Endodermal cell (in vitro differentiated cells): ENCODE results near the gene NOS1AP. TPM values are rescaled to one million over a fixed set of nuclear protein-coding genes. Genes with fewer than 3 reads are reported as not detected.
A peak's percentile ranks its signal among the peaks of the same experiment; 100 is the strongest.

Experiments used
- DNase-seq: peaks from one replicate; pipeline ENCODE4 v3.0.0-alpha.2; 2017
- H3K27ac ChIP-seq: 2 replicates; pipeline ENCODE4 v1.5.1; 2013; ENCODE audit warnings: mild to moderate bottlenecking, low read depth, low read length, moderate library complexity
- H3K27me3 ChIP-seq: 2 replicates; pipeline ENCODE4 v1.6.1; 2013; ENCODE audit warnings: mild to moderate bottlenecking, low read length, moderate library complexity; ENCODE audit not compliant: insufficient read depth, control insufficient read depth, poor library complexity, severe bottlenecking
- H3K36me3 ChIP-seq: 2 replicates; pipeline ENCODE4 v1.7.0; 2013; ENCODE audit warnings: mild to moderate bottlenecking, low read length, moderate library complexity; ENCODE audit not compliant: control insufficient read depth, insufficient read depth
- H3K4me1 ChIP-seq: one replicate; pipeline ENCODE4 v1.7.0; 2013; ENCODE audit warnings: low read length; ENCODE audit not compliant: control insufficient read depth, insufficient read depth
- H3K4me3 ChIP-seq: 2 replicates; pipeline ENCODE4 v1.5.1; 2013; ENCODE audit warnings: mild to moderate bottlenecking, low read length, moderate library complexity
- H3K9ac ChIP-seq: 2 replicates; pipeline ENCODE4 v1.6.1; 2013; ENCODE audit warnings: mild to moderate bottlenecking, low read length, moderate library complexity; ENCODE audit not compliant: poor library complexity, severe bottlenecking; ENCODE audit errors: extremely low read depth
- H3K9me3 ChIP-seq: 2 replicates; pipeline ENCODE4 v1.6.1; 2013; ENCODE audit warnings: mild to moderate bottlenecking, low read length, moderate library complexity; ENCODE audit not compliant: control insufficient read depth
- H3K27ac Mint-ChIP-seq: 2 replicates; pipeline ENCODE4 v1.8.0; 2020; ENCODE audit warnings: mixed read lengths
- H3K27me3 Mint-ChIP-seq: 2 replicates; pipeline ENCODE4 v1.8.0; 2021; ENCODE audit warnings: mild to moderate bottlenecking, mixed read lengths; ENCODE audit not compliant: insufficient read depth
- H3K36me3 Mint-ChIP-seq: 2 replicates; pipeline ENCODE4 v1.8.0; 2020; ENCODE audit warnings: low read depth, mixed read lengths
- H3K4me1 Mint-ChIP-seq: 2 replicates; pipeline ENCODE4 v1.8.0; 2020; ENCODE audit warnings: mixed read lengths
- H3K4me3 Mint-ChIP-seq: 2 replicates; pipeline ENCODE4 v1.8.0; 2020; ENCODE audit warnings: mild to moderate bottlenecking, moderate library complexity, mixed read lengths
- H3K9me3 Mint-ChIP-seq: 2 replicates; pipeline ENCODE4 v1.8.0; 2020; ENCODE audit warnings: mild to moderate bottlenecking, mixed read lengths
- CTCF ChIP-seq: fragments of 200-600 bp; sonication (generic); conservative IDR thresholded peaks from 2 replicates; pipeline ENCODE4 v1.5.0; 2021; ENCODE audit warnings: antibody characterized with exemption, mild to moderate bottlenecking
- WGBS, 2 experiments: methylation state at CpG; one replicate each; pipeline versions ENCODE4 v1.1.5 to v1.1.7; 2013; ENCODE audit warnings: missing lambda C conversion rate in 2 of 2, mixed read lengths in 1 of 2; ENCODE audit not compliant: insufficient coverage in 1 of 2, insufficient read length in 1 of 2; 5-methylcytosine and 5-hydroxymethylcytosine counted together
- total RNA-seq, 2 donors: library from RNA; stranded (reverse); fragmentation: NEBNext Ultra II Directional in 1 of 2; extraction: Animal tissue kit (Norgen Biotek cat#: 25700) in 1 of 2; gene quantifications; 2 replicates in 1 of 2; 3 replicates in 1 of 2; pipeline ENCODE4 v1.2.1, GENCODE V29; 2021

Gene NOS1AP
- total RNA-seq, 2 donors from 2014 or later = 4.8 to 5.9 TPM

- Histone ChIP-seq H3K27ac (no peak overlapping the region), H3K36me3 (no peaks in the 10 kb centered on the region), H3K27me3 (peaks cover 37% of the 10 kb centered on the region), H3K4me1 (peaks cover 3% of the 10 kb centered on the region), H3K9me3 (peaks cover 10% of the 10 kb centered on the region), H3K9ac (no peak overlapping the region), H3K4me3 (peak overlapping the region; percentile 80)
- H3K4me1 Mint-ChIP-seq = peaks cover 13% of the 10 kb centered on the region
- H3K27me3 Mint-ChIP-seq = peaks cover 17% of the 10 kb centered on the region
- TF ChIP-seq CTCF = no peak
- peaks cover 1% of the 10 kb centered on the region for H3K36me3 Mint-ChIP-seq
- DNase-seq = peak; percentile 84
- peak overlapping the region; percentile 71 for H3K4me3 Mint-ChIP-seq
- H3K27ac Mint-ChIP-seq = no peak overlapping the region
- 3 to 19% methylated on average over 5 to 7 of the region's 7 CpGs for WGBS, 2 experiments
- H3K9me3 Mint-ChIP-seq = peaks cover 2% of the 10 kb centered on the region
These were observed 1.3 kb downstream of the NOS1AP start for GRCh38 chr1:162070825-162071224.

GRCh38 chr1:162072740-162073139 lies 3.2 kb downstream of the NOS1AP start:
- Histone ChIP-seq H3K27me3 (peaks cover 32% of the 10 kb centered on the region), H3K9ac (no peak overlapping the region), H3K9me3 (peaks cover 10% of the 10 kb centered on the region), H3K36me3 (no peaks in the 10 kb centered on the region), H3K4me1 (peaks cover 3% of the 10 kb centered on the region), H3K4me3 (no peak overlapping the region), H3K27ac (no peak overlapping the region)
- no peak overlapping the region for H3K27ac Mint-ChIP-seq
- peaks cover 17% of the 10 kb centered on the region for H3K27me3 Mint-ChIP-seq
- no peak overlapping the region for H3K4me3 Mint-ChIP-seq
- TF ChIP-seq CTCF = no peak
- no peak for DNase-seq
- H3K9me3 Mint-ChIP-seq = peaks cover 2% of the 10 kb centered on the region
- H3K4me1 Mint-ChIP-seq = peaks cover 16% of the 10 kb centered on the region
- peaks cover 1% of the 10 kb centered on the region for H3K36me3 Mint-ChIP-seq
- WGBS, 2 experiments = 78 to 85% methylated on average over 3 of the region's 3 CpGs

- TF ChIP-seq CTCF = no peak
- no peak for DNase-seq
- H3K27me3 Mint-ChIP-seq = peaks cover 8% of the 10 kb centered on the region
- no peak overlapping the region for H3K4me3 ChIP-seq
- peaks cover 3% of the 10 kb centered on the region for H3K4me1 ChIP-seq
- peaks cover 21% of the 10 kb centered on the region for H3K4me1 Mint-ChIP-seq
- H3K9me3 ChIP-seq = peaks cover 10% of the 10 kb centered on the region
- peaks cover 18% of the 10 kb centered on the region for H3K27me3 ChIP-seq
- H3K36me3 Mint-ChIP-seq = peaks cover 1% of the 10 kb centered on the region
- no peak overlapping the region for H3K27ac Mint-ChIP-seq
- no peaks in the 10 kb centered on the region for H3K36me3 ChIP-seq
- H3K9ac ChIP-seq = no peak overlapping the region
- H3K27ac ChIP-seq = no peak overlapping the region
- peaks cover 2% of the 10 kb centered on the region for H3K9me3 Mint-ChIP-seq
- no peak overlapping the region for H3K4me3 Mint-ChIP-seq
- WGBS, 2 experiments = 78 to 82% methylated on average over 4 of the region's 4 CpGs
These were observed 5.0 kb downstream of the NOS1AP start for GRCh38 chr1:162074276-162075005.
